B cell (primary cell): ENCODE measurements around the gene RNF39. TPM values are rescaled to one million over a fixed set of nuclear protein-coding genes. Genes with fewer than 3 reads are reported as not detected.

Source experiments
- ATAC-seq: fragments of 200-7000 bp; cut with Tn5 transposase; one replicate; pipeline ENCODE4 v1.10.0; 2021; ENCODE audit warnings: low read depth, mild to moderate bottlenecking, moderate number of reproducible peaks, moderate library complexity
- CTCF ChIA-PET: fragments of 350-600 bp; sonication (Branson Sonifier 250); formaldehyde crosslinking; loops from one replicate; lab custom pipeline; 2021; ENCODE audit warnings: antibody characterized with exemption, inconsistent platforms; lab: Charles Lee
- POLR2A ChIA-PET: fragments of 350-600 bp; sonication (Branson Sonifier 250); formaldehyde crosslinking; loops from one replicate; lab custom pipeline; 2021; ENCODE audit warnings: antibody characterized with exemption; lab: Charles Lee
- DNase-seq: peaks from one replicate; pipeline ENCODE4 v3.0.0; 2013
- H2AFZ ChIP-seq: 2 replicates; pipeline ENCODE4 v1.6.1; 2012; ENCODE audit warnings: mild to moderate bottlenecking, low read depth, low read length; ENCODE audit not compliant: insufficient read depth, poor library complexity, severe bottlenecking
- H3K27ac ChIP-seq, 2 donors: 1 replicate in 1 of 2; 2 replicates in 1 of 2; pipeline ENCODE4 v1.5.1; 2012 to 2013; ENCODE audit warnings: low read length in 2 of 2, mild to moderate bottlenecking in 2 of 2, moderate library complexity in 1 of 2
- H3K27me3 ChIP-seq, 4 experiments: fragments of 200-600 bp in 1 of 4; sonication (generic) in 1 of 4; replicated peaks in 1 of 4; 1 replicate in 2 of 4; 2 replicates in 2 of 4; pipeline versions ENCODE4 v1.6.1 to v1.7.0; 2013 to 2016; ENCODE audit warnings: low read length in 3 of 4, mild to moderate bottlenecking in 2 of 4, mixed read lengths in 1 of 4, moderate library complexity in 1 of 4; ENCODE audit not compliant: insufficient read depth in 4 of 4, control insufficient read depth in 3 of 4; ENCODE audit errors: control extremely low read depth in 1 of 4
- H3K36me3 ChIP-seq, 2 experiments: replicated peaks in 1 of 2; 1 replicate in 1 of 2; 2 replicates in 1 of 2; pipeline versions ENCODE4 v1.6.1 to v1.7.1; 2013; ENCODE audit warnings: low read length in 1 of 2; ENCODE audit not compliant: insufficient read depth in 2 of 2, control insufficient read depth in 1 of 2; ENCODE audit errors: control extremely low read depth in 1 of 2, extremely low read depth in 1 of 2
- H3K4me1 ChIP-seq, 2 donors: fragments of 200-600 bp in 1 of 2; sonication (generic) in 1 of 2; 1 replicate in 1 of 2; 2 replicates in 1 of 2; pipeline versions ENCODE4 v1.5.1 to v1.6.1; 2013 to 2017; ENCODE audit warnings: low read length in 2 of 2; ENCODE audit not compliant: control insufficient read depth in 2 of 2, insufficient read depth in 2 of 2
- H3K4me2 ChIP-seq: replicated peaks from 2 replicates; pipeline ENCODE3; 2012; ENCODE audit warnings: mild to moderate bottlenecking, low read depth, low read length; ENCODE audit not compliant: poor library complexity, severe bottlenecking
- H3K4me3 ChIP-seq, 5 experiments: fragments of 200-600 bp in 1 of 5; sonication (generic) in 1 of 5; 1 replicate in 3 of 5; 2 replicates in 2 of 5; pipeline versions ENCODE4 v1.5.1 to v1.7.0; 2011 to 2016; ENCODE audit warnings: low read length in 4 of 5, mild to moderate bottlenecking in 4 of 5, low read depth in 2 of 5, control low read depth in 1 of 5, moderate library complexity in 1 of 5; ENCODE audit not compliant: insufficient read depth in 1 of 5; ENCODE audit errors: control extremely low read depth in 1 of 5, extremely low read depth in 1 of 5
- H3K79me2 ChIP-seq: fragments of 200-600 bp; sonication (generic); one replicate; pipeline ENCODE4 v1.6.0; 2016; ENCODE audit warnings: low read length; ENCODE audit not compliant: control insufficient read depth, insufficient read depth
- H3K9ac ChIP-seq: fragments of 200-600 bp; sonication (generic); 2 replicates; pipeline ENCODE4 v1.6.1; 2017; ENCODE audit warnings: mild to moderate bottlenecking, low read length, moderate library complexity
- H3K9me3 ChIP-seq, 3 donors: one replicate each; pipeline versions ENCODE4 v1.6.1 to v1.7.1; 2013; ENCODE audit warnings: low read length in 2 of 3; ENCODE audit not compliant: control insufficient read depth in 2 of 3, insufficient read depth in 1 of 3; ENCODE audit errors: control extremely low read depth in 1 of 3
- H4K20me1 ChIP-seq: 2 replicates; pipeline ENCODE4 v1.6.0; 2012; ENCODE audit warnings: mild to moderate bottlenecking, low read length; ENCODE audit not compliant: insufficient read depth, control insufficient read depth, poor library complexity, severe bottlenecking
- H3K27ac Mint-ChIP-seq: one replicate; pipeline ENCODE4 v1.8.0; 2021; ENCODE audit warnings: mixed read lengths
- H3K27me3 Mint-ChIP-seq: one replicate; pipeline ENCODE4 v1.8.0; 2021; ENCODE audit warnings: mixed read lengths
- H3K4me1 Mint-ChIP-seq: one replicate; pipeline ENCODE4 v1.8.0; 2021; ENCODE audit warnings: mixed read lengths
- H3K4me3 Mint-ChIP-seq: one replicate; pipeline ENCODE4 v1.8.0; 2021; ENCODE audit warnings: mixed read lengths
- H3K9me3 Mint-ChIP-seq: one replicate; pipeline ENCODE4 v1.8.0; 2022; ENCODE audit warnings: mixed read lengths; ENCODE audit not compliant: insufficient read depth
- CTCF ChIP-seq: fragments of 200-600 bp; IDR thresholded peaks from one replicate; pipeline ENCODE4 v1.8.0; 2022; ENCODE audit warnings: antibody characterized with exemption, mild to moderate bottlenecking
- EZH2 ChIP-seq: IDR thresholded peaks from 2 replicates; pipeline ENCODE4 v1.6.1; 2012; ENCODE audit warnings: borderline replicate concordance, low read depth, mild to moderate bottlenecking, moderate library complexity, low read length; ENCODE audit not compliant: insufficient read depth, poor library complexity, severe bottlenecking
- WGBS: methylation state at CpG from one replicate; pipeline ENCODE4 v1.1.5; 2013; ENCODE audit warnings: missing lambda C conversion rate; ENCODE audit not compliant: insufficient coverage; 5-methylcytosine and 5-hydroxymethylcytosine counted together
- intact Hi-C: fragments of 100-400 bp; cut with micrococcal nuclease; formaldehyde crosslinking; loops from one replicate; pipeline ENCODE4 v1.10.0; 2022
- polyA plus RNA-seq: library from polyadenylated mRNA; depleted of rRNA; stranded (reverse); fragments of >200 nt; gene quantifications from 2 replicates; pipeline ENCODE4 v1.2.3, GENCODE V29; 2012
- total RNA-seq, 2 donors: library from RNA; stranded (reverse); fragments of 120-200 nt in 1 of 2; gene quantifications; 1 replicate in 1 of 2; 2 replicates in 1 of 2; pipeline versions ENCODE4 v1.2.3 to v1.2.4, GENCODE V29; 2013 to 2022

The RNF39 gene
- total and polyA plus RNA-seq, 2 donors (not counting 1 experiment from before 2014, with no cell fraction given): not detected

GRCh38 chr6:30093951-30094661, 18.5 kb upstream of the RNF39 start:
- Histone ChIP-seq H3K79me2 (no peaks in the 10 kb centered on the region), H3K27ac (no peak overlapping the region), H3K9me3 (no peaks in the 10 kb centered on the region), H3K27me3 (peaks cover 0 to 70% (median 44%) of the 10 kb centered on the region in 4 experiments), H3K4me1 (peaks cover 4 to 7% of the 10 kb centered on the region in 2 donors), H3K4me2 (no peak overlapping the region), H3K4me3 (no peak overlapping the region), H4K20me1 (no peaks in the 10 kb centered on the region), H3K9ac (no peak overlapping the region), H2AFZ (no peak overlapping the region), H3K36me3 (no peaks in the 10 kb centered on the region)
- DNase-seq: no peak
- ATAC-seq: no peak
- no peaks in the 10 kb centered on the region for H3K9me3 Mint-ChIP-seq
- WGBS: 39% methylated on average over 3 of the region's 5 CpGs
- TF ChIP-seq CTCF (no peak), EZH2 (no peak)
- H3K27me3 Mint-ChIP-seq: peaks cover 86% of the 10 kb centered on the region
- no peak overlapping the region for H3K4me3 Mint-ChIP-seq
- POLR2A ChIA-PET: no interaction called here
- CTCF ChIA-PET: interaction anchor here (1.0 to 1.9 kb wide), 3 partner anchors 9 to 37 kb away, joined by 3 to 6 read pairs (median 3); no protein-coding TSS in a partner anchor
- peaks cover 4% of the 10 kb centered on the region for H3K4me1 Mint-ChIP-seq
- intact Hi-C loops: no loop called here
- H3K27ac Mint-ChIP-seq: no peak overlapping the region

- Histone ChIP-seq H3K27ac (no peak overlapping the region), H3K4me2 (no peak overlapping the region), H3K79me2 (no peaks in the 10 kb centered on the region), H3K9ac (no peak overlapping the region), H3K36me3 (no peaks in the 10 kb centered on the region), H3K4me1 (peaks cover 3 to 6% of the 10 kb centered on the region in 2 donors), H4K20me1 (no peaks in the 10 kb centered on the region), H3K27me3 (peaks cover 0 to 68% (median 40%) of the 10 kb centered on the region in 4 experiments), H3K4me3 (no peak overlapping the region), H3K9me3 (no peaks in the 10 kb centered on the region), H2AFZ (no peak overlapping the region)
- H3K27ac Mint-ChIP-seq: no peak overlapping the region
- TF ChIP-seq EZH2: no peak
- no peak for TF ChIP-seq CTCF
- no peaks in the 10 kb centered on the region for H3K9me3 Mint-ChIP-seq
- H3K4me1 Mint-ChIP-seq: peaks cover 3% of the 10 kb centered on the region
- H3K4me3 Mint-ChIP-seq: no peak overlapping the region
- ChIA-PET POLR2A (no interaction called here), CTCF (no interaction called here)
- intact Hi-C loops: no loop called here
- DNase-seq: no peak
- H3K27me3 Mint-ChIP-seq: peaks cover 82% of the 10 kb centered on the region
- ATAC-seq: no peak
- 74% methylated on average over 4 of the region's 6 CpGs for WGBS
Measured at GRCh38 chr6:30092852-30093543, 17.4 kb upstream of the RNF39 start.
